CD4-positive, alpha-beta T cell treated with Interleukin-4 for 4 hours (primary cell): Measurements from ENCODE around the gene TNK2.

Experiments used
- DNase-seq: peaks from one replicate; pipeline ENCODE4 v3.0.0-alpha.2; 2020

TNK2 gene

DNA sequence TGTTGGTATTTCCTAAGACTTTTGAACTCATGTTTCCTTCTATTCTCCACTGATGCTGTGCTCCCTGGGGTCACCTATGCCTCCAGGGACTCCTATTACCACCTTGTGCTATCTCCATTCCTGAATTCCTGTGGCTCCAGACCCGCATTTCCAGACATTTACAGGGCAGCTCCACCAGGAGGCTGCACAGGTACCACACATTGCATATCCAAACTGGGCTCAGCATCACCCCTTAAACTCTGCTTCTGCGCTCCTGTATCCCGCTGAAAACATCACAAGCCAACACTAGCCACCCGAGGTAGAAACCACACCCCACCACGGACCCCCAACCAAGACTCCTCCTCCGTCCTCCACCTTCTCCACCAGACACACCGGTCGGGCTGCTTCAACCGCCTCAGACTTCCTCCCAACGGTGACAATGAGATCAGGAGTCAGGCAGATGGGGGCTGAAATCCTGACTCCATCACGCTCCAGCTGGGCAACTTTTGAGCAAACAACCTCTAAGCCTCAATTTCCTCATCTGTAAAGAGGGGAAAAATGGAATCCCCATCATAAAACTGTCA, 10.4 kb downstream of the TNK2 start:
- DNase-seq: no peak

DNA sequence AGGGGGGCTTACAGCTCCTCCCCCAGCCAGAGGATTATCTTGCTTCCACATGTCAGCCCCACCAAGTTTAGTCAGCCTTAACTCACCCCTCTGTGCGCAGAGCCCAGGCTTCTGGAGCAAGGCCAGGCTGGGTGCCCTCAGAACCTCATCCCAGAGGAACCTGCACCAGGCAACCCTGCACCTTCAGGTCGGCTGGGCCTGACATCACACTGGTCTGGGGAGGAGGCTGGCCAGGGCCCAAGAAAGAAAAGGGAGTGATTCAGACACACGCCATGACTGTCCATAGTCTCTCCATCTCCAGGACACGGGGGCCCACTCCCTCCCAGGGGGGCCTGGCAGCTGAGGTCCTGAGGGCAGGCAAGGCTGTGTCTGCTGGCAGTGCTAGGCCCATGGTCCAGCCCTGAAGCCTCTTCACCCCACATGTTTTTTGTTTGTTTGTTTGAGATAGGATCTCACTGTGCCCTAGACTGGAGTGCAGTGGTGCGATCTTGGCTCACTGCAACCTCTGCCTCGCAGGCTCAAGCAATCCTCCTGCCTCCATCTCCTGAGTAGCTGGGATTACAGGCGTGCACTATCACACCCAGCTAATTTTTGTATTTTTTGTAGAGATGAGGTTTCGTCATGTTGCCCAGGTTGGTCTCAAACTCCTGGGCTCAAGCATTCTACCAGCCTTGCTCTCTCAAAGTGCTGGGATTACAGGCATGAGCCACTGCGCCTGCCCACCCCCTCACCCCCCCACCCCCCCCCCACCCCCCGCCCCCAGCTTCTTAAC, 11.1 kb downstream of the TNK2 start:
- DNase-seq: no peak

GRCh38 chr3:195896361-195897080, 11.8 kb downstream of the TNK2 start:
- DNase-seq: no peak

GRCh38 chr3:195895861-195896360, 12.4 kb downstream of the TNK2 start:
- DNase-seq: peak; percentile 66

DNA sequence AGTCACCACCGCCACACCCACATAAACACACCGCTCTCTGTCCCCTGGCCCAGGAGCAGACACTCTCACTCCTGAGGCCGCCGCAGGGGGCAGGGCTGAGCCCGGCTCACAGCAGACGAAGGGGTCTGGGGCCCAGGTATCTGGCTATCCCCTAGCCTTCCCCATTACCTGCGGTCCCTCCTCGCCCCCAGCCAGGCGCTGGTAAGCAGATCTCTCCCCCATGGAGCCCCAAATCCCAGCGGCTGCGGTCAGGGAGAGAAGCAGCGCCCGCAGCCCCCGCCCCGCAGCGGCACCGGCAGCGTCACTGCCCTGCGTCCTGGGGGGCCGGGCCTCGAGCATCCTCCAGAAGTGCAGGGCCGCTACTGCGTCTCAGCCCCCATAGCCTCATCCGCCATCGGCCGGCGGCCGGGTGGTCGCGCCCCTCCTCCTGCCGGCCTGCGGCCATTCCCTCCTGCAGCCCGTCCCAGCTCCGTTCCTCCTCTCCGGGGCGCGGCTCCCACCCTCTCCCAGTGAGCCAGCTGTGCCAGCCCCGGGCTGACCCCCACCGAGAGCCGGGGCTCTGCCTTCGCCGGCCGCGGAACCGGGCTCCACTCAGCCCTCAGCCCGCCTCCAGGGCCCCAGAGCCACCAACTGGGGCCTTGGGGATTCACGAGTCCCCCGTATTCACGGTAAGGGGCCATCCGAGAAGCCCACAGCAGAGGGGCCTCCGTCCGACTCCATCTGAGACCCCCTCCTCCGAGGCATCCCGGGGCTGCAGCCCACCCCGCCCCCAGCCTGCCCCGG, 13.1 kb downstream of the TNK2 start:
- peak; percentile 60 for DNase-seq

GRCh38 chr3:195893916-195894465, 14.4 kb downstream of the TNK2 start:
- no peak for DNase-seq

- no peak for DNase-seq
Measured at GRCh38 chr3:195893516-195893915, 14.8 kb downstream of the TNK2 start.

DNA sequence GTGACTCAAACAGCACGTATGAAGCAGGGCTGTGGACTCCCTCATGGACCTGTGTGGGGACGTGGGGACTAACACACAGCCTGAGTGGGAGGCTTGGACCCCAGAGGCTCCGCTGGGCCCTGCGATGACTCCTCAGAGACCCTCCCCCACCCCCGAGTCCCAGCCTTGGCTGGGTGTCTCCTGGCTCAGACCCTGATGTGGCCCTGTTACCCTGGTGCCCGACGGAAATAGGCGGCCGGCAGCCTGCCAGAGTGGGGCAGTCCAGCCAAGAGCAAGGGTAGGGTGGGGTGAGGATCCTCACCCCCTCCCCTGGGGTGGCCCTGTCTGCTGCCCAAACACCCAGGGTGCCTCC, 15.3 kb downstream of the TNK2 start:
- no peak for DNase-seq

DNA sequence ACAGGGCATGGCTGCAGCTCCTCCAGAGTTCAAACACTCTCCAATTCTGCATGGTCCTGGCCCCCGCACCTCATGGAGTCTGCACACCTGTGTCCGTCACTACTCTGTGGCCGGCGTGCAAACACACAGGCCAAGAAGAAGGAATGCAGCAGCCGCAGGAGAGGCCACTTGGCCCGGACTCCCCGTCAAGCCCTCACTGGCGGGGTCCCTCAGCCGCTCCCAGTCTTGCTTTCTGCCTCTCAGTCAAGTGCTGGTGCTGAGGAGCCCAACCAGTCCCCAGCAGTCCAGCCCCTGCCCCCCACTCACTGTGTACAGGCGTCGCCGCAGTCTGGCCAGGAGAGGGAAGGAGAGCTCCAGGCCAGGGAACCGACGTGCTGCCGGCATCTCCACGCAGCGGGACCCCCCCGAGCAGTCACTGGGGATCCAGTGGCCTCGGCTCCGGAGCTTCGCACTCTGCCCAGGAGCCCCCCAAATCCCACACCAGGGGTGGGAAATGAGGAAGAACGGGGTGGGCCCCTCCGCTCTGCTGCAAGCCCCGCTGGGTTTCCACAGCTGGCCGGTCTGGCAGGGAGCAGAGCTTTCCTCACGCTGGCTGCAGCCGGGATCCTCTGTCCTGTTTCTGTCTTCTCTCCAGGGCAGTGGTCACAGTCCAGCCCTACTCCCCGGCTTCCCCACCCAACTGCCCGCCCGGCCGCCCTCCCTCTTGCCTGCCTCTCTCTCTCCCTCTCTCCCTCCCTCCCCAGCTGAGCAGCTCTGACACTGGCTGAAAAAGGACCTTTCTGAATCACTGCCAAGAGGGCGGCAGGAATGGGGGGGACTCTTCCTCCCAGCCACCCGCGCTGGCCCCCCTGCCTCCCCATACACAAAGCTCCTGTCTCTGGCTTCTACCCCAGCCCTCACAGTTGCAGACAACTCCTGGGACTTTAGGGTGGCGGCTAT, 16.0 kb downstream of the TNK2 start:
- DNase-seq: no peak

DNA sequence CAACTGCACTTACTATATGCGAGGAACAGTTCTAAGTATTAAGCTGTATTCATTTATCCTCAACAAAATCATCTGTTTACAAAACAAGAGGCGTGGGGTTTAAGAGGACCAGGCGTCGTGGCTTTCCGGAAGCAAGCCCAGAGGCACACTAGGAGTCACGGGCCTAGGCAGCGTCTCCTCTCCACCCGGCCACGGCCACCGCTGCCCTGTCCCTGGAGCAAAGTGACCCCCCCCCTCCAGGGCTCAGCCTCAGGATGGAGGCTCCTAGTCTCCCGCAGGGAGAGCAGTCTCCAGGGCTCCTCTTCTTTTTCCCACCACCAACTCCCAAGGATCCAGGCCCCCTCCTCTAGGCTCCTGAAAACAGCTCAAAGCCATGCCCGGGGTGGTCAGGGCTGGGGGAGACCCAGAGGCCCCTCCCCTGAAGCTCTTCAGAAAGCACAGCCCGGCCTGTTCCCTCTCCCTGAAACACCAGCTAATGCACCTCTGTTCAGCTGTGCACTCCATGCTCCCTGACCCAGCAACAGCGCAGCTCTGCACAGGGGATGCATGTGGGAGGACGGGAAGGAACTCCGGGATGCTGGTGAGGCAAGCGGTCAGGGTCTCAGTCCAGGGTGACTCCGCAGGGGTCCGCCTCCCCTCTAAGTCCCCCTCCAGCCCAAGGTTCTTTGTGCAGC, 16.8 kb downstream of the TNK2 start:
- DNase-seq: no peak

- DNase-seq: no peak
Measured at GRCh38 chr3:195889870-195890295, 18.5 kb downstream of the TNK2 start.

DNA sequence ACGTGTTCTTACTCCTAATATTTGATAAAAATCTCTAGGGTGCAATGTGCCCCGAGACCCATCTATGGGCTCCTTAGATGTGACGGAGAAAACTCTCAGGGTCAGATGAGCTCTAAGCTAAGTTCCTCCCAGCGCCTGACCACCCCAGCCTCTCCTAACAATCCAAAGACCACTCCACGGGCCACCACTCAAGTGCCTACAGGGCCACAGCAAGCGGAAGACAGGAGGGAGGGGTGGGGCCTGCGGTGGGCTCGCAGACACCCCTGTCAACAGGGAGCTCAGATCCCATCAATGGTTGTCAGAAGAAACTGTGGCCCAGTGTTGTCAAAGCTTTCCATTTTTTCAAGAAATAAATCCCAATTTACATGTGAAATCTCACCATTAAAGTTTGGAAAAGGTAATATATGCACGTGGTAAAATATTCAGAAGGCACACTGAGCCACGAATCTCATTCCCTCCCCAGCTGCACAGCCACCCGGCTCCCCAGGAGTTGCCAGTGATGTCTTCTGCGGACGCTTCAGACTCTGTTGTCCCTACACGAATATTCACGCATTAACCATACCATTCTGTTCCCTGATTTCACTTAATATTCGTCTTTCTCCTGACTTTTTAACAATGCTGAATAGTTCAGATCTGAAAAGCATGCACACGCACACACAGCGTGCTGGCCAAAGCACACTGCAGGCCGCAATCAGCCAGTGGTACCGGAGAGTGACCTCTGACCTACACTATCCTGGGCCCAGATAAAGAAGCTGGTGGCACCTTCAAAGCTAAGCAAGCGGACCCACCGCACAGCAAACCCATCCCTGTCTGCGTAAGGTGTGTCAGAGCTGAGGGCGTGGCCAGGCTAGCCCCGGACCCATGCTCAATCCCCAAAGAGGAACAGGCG, 19.1 kb downstream of the TNK2 start:
- no peak for DNase-seq

DNA sequence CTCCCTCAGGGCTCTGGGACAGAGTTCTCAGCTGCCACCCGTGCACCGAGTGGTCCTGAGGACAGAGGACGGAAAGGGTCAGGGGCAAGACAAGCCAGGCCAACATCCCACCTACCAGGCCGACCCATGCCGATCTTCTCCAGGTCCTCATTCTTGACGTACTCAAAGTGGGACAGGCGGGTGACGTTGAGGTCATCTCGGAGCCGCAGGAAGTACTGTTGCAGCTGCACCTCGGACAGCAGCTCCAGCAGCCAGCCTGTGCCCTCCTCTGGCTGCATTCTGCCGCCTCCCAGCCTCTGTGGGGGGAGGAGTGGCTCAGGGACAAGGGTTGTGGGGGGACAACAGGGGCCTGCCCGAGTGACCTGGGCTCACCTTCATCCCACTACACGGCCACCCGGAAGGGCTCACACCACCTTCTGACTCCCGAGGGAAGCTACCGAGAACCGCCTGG, 20.0 kb downstream of the TNK2 start:
- no peak for DNase-seq

DNA sequence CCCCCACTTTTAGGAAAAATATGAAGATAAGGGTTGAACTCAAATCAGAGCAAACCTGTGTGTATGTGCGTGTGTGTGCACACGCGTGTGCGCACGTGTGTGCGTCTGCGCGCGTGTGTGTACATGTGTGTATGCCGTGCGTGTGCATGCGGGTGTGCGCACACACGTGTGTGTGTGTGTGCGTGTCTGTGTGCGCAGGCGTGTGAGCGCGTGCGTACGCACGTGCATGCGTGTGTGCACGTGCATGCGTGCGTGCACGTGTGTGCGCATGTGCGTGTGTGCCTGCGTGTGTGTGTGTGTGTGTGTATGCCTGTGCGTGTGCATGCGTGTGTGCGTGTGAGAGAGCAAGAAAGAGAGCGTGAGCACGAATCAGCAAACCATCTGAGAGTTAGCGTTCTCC, 20.7 kb downstream of the TNK2 start:
- DNase-seq: no peak

DNA sequence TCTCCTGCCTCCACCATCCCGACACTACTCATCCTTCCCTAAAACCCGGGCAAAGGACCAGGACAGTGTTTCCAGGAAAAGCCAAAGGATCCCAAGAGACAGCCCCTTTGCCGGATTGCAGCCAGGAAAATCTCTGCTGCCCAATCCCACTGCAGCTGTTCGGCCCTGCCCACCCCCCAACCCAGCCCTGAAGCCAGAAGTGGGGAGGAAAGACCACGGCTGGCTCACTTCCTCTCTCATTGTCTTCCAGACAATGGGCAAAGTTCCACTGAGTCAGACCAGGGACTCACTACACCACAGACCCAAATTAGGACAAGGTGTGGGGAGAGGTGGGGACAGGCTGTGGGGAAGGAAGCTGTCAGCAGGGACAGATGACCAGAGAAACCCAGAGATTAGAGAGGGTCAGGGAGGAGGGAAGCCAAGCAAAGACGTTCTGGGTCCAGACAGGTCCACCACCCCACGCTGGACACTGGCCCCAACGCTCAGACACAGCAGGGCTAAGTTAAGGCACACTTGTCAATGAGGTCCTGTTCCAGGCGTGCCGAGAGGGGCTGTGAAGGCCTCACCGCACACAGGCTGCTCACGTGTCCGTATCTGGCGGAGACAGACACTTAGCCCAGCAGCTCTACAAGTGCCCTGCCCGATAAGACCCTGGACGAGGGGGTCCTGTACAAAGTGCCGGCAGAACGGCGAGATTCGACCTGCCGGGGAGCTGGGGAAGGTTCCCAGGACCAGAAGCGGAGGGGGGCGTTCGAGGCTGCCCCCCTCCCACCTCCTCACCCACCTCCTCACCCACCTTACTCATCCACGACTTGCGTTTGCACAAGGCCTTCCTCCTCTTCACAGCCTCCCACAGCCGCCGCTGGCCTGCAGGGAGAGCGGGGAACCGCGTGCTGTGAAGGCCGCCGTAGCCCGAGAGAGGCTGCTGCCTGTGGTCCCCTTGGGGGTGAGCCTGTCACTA, 21.9 kb downstream of the TNK2 start:
- no peak for DNase-seq

- DNase-seq: no peak
Measured at GRCh38 chr3:195885036-195885891, 23.1 kb downstream of the TNK2 start.

DNA sequence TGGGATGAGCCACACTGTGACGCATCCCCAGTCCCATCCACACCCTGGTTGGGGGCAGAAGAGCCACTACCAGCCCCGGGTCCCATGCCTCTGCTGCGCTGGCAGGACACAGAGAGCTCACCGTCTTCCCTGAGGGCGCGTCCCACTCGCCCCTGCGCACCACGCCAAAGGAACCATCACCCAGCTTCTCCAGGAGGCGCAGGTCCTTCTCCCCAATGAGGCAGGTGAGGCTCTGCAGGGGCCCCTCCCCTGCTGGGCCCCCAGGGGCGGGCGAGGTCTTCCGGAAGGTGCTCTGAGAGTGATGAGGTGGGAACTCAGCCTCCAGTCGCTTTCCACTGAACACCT, 23.7 kb downstream of the TNK2 start:
- DNase-seq: no peak

GRCh38 chr3:195883801-195884200, 24.6 kb downstream of the TNK2 start:
- DNase-seq: no peak
